T-cell (primary cell): ENCODE measurements around the gene FAM193B. TPM values are rescaled to one million over a fixed set of nuclear protein-coding genes. Genes with fewer than 3 reads are reported as not detected.

ENCODE experiments used
- ATAC-seq, 4 experiments: fragments of 200-7000 bp in 3 of 4; fragments of 150-1000 bp in 1 of 4; cut with Tn5 transposase; replicated peaks in 1 of 4; 1 replicate in 3 of 4; 2 replicates in 1 of 4; pipeline ENCODE4 v1.10.0; 2021; ENCODE audit warnings: moderate library complexity in 3 of 4, mild to moderate bottlenecking in 2 of 4, moderate number of reproducible peaks in 1 of 4
- CTCF ChIA-PET, 2 donors: fragments of 300-600 bp; sonication (Branson Sonifier 250); formaldehyde crosslinking; loops; one replicate each; lab custom pipeline; 2022; ENCODE audit warnings: antibody characterized with exemption in 2 of 2; lab: Charles Lee
- POLR2A ChIA-PET, 2 donors: fragments of 300-600 bp; sonication (Branson Sonifier 250); formaldehyde crosslinking; loops; one replicate each; lab custom pipeline; 2022; ENCODE audit warnings: antibody characterized with exemption in 2 of 2; lab: Charles Lee
- DNase-seq, 35 experiments: peaks; one replicate each; pipeline versions ENCODE4 v3.0.0 to v3.0.0-alpha.2; 2013 to 2023
- H3K27ac ChIP-seq: one replicate; pipeline ENCODE4 v1.5.1; 2013; ENCODE audit warnings: low read length
- H3K27me3 ChIP-seq, 2 experiments: replicated peaks in 1 of 2; 1 replicate in 1 of 2; 2 replicates in 1 of 2; pipeline versions ENCODE4 v1.6.1 to v1.7.0; 2013; ENCODE audit warnings: low read length in 1 of 2, mixed read lengths in 1 of 2; ENCODE audit not compliant: control insufficient read depth in 2 of 2, insufficient read depth in 2 of 2; ENCODE audit errors: extremely low read depth in 1 of 2
- H3K36me3 ChIP-seq, 2 donors: 1 replicate in 1 of 2; 2 replicates in 1 of 2; pipeline versions ENCODE4 v1.6.1 to v1.7.0; 2013; ENCODE audit warnings: low read length in 1 of 2; ENCODE audit not compliant: control insufficient read depth in 2 of 2, insufficient read depth in 1 of 2; ENCODE audit errors: extremely low read depth in 1 of 2
- H3K4me1 ChIP-seq, 2 experiments: 1 replicate in 1 of 2; 2 replicates in 1 of 2; pipeline versions ENCODE4 v1.6.1 to v1.7.0; 2013; ENCODE audit warnings: low read length in 2 of 2, mixed read lengths in 1 of 2; ENCODE audit not compliant: insufficient read depth in 2 of 2, control insufficient read depth in 1 of 2; ENCODE audit errors: extremely low read depth in 1 of 2
- H3K4me3 ChIP-seq, 2 donors: 1 replicate in 1 of 2; 2 replicates in 1 of 2; pipeline versions ENCODE4 v1.5.1 to v1.7.0; 2013; ENCODE audit warnings: mild to moderate bottlenecking in 2 of 2, low read length in 1 of 2, moderate library complexity in 1 of 2; ENCODE audit not compliant: control insufficient read depth in 1 of 2; ENCODE audit errors: extremely low read depth in 1 of 2
- H3K9me3 ChIP-seq: 2 replicates; pipeline ENCODE4 v1.7.0; 2013
- H3K27ac Mint-ChIP-seq, 2 donors: one replicate each; pipeline ENCODE4 v1.8.0; 2020 to 2021; ENCODE audit warnings: mild to moderate bottlenecking in 2 of 2, mixed read lengths in 2 of 2
- H3K27me3 Mint-ChIP-seq, 2 donors: one replicate each; pipeline ENCODE4 v1.8.0; 2021 to 2022; ENCODE audit warnings: mixed read lengths in 2 of 2
- H3K36me3 Mint-ChIP-seq: one replicate; pipeline ENCODE4 v1.8.0; 2021; ENCODE audit warnings: mixed read lengths
- H3K4me1 Mint-ChIP-seq, 3 donors: one replicate each; pipeline ENCODE4 v1.8.0; 2020 to 2022; ENCODE audit warnings: mixed read lengths in 3 of 3, mild to moderate bottlenecking in 1 of 3
- H3K4me3 Mint-ChIP-seq, 3 donors: one replicate each; pipeline ENCODE4 v1.8.0; 2020 to 2022; ENCODE audit warnings: mild to moderate bottlenecking in 3 of 3, mixed read lengths in 3 of 3, moderate library complexity in 3 of 3
- H3K9me3 Mint-ChIP-seq, 3 donors: one replicate each; pipeline ENCODE4 v1.8.0; 2020 to 2022; ENCODE audit warnings: mixed read lengths in 3 of 3
- WGBS: methylation state at CpG from one replicate; pipeline ENCODE4 v1.1.5; 2013; ENCODE audit warnings: missing lambda C conversion rate; ENCODE audit not compliant: insufficient coverage; 5-methylcytosine and 5-hydroxymethylcytosine counted together
- total RNA-seq, 35 experiments: library from RNA in 6 of 35; stranded (reverse) in 6 of 35; fragments of 120-200 nt in 1 of 35; gene quantifications; one replicate each; pipeline versions ENCODE4 v1.2.1 to v1.2.4 and lab custom pipeline; 2013 to 2026

The FAM193B gene
- total RNA-seq, 5 donors from 2014 or later (not counting 1 experiment from before 2014, with no cell fraction given) = 162 to 233 (median 217) TPM

DNA sequence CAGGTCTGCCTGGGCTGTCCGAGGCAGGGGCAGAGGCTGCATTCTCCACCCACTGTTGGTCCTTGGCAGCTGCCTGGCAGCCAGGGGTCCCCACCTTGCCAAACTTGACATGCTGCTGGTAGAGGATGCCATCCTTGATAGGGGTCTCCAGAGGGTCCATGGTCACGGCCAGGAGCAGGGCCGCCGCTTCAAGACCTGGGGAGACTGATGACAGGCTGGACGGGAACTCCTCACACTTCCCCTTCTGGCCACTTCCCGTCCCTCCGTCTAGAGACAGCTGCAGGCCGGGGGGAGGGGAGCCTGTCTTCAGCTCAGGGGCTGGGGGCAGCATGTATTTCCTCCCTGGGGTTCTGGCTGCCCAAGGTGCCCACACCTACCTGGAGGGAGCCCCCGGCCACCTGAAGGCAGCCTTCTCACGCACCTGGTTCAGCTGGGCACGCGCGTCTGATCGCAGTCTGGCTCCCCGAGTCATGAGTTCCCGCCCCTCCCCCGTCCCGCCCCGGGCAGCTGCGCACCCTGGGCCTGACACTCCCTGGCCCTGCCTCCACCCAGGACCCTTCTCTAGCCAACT, 44.9 kb downstream of the FAM193B start, which contains the start of gene DOK3:
DOK3 (minus strand) TSS at position 446 of the 571 bp plus-strand sequence; CDS start at position 160, 286 bp downstream.
- peaks cover 25% of the 10 kb centered on the region for H3K36me3 Mint-ChIP-seq
- H3K36me3 ChIP-seq = peaks cover 17 to 43% of the 10 kb centered on the region in 2 donors
- ChIA-PET POLR2A (no interaction called here), CTCF (interaction anchor here in 1 of 2 donors (0.6 kb wide), 1 partner anchor 417 kb away, joined by 5 read pairs; no protein-coding TSS in a partner anchor)
- peaks cover 2 to 21% of the 10 kb centered on the region in 2 experiments for H3K4me1 ChIP-seq
- no peak within 1 kb of the TSS for H3K4me3 ChIP-seq
- H3K27me3 Mint-ChIP-seq = no peaks in the 10 kb centered on the region
- H3K4me1 Mint-ChIP-seq = peaks cover 0 to 16% (median 14%) of the 10 kb centered on the region in 3 donors
- H3K9me3 Mint-ChIP-seq = no peaks in the 10 kb centered on the region
- peak within 1 kb of the TSS in 2 of 3 donors; percentile 24 to 31 for H3K4me3 Mint-ChIP-seq
- H3K27ac Mint-ChIP-seq = peak within 1 kb of the TSS in 1 of 2 donors; percentile 65
- 36% methylated on average over 20 of the region's 20 CpGs for WGBS
- H3K27me3 ChIP-seq = no peaks in the 10 kb centered on the region
- no peak for DNase-seq
- no peak for ATAC-seq
- H3K27ac ChIP-seq = no peak within 1 kb of the TSS
- H3K9me3 ChIP-seq = no peaks in the 10 kb centered on the region

DNA sequence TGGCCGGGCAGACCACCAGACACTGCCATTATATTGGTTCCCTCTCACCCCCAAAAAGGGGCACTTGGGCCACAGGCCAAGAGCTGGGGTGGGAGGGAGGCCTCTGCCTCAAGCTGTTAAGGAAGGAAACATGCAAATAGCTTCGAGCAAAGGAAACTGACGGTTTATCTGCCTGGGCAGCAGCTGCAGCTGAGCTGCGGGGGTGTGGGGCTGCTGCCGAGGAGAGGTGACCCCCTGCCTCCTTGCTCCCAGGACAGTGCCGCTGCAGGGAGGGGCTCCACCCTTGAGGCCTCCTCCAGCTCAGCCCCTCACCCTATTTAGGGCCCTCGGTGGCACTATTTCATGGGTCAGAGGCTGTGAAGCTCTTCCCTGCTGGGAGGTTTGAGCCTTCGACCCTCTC, 45.5 kb downstream of the FAM193B start:
- peak overlapping the region in 1 of 3 donors; percentile 31 for H3K4me3 Mint-ChIP-seq
- Histone ChIP-seq H3K27me3 (no peaks in the 10 kb centered on the region), H3K36me3 (peaks cover 17 to 36% of the 10 kb centered on the region in 2 donors), H3K4me1 (peaks cover 2 to 17% of the 10 kb centered on the region in 2 experiments), H3K4me3 (no peak overlapping the region), H3K27ac (no peak overlapping the region), H3K9me3 (no peaks in the 10 kb centered on the region)
- ChIA-PET CTCF (no interaction called here), POLR2A (no interaction called here)
- H3K36me3 Mint-ChIP-seq = peaks cover 19% of the 10 kb centered on the region
- H3K27me3 Mint-ChIP-seq = no peaks in the 10 kb centered on the region
- peaks cover 0 to 16% (median 14%) of the 10 kb centered on the region in 3 donors for H3K4me1 Mint-ChIP-seq
- no peak for ATAC-seq
- WGBS = 36% methylated on average over 5 of the region's 8 CpGs
- no peaks in the 10 kb centered on the region for H3K9me3 Mint-ChIP-seq
- H3K27ac Mint-ChIP-seq = no peak overlapping the region
- DNase-seq = no peak

DNA sequence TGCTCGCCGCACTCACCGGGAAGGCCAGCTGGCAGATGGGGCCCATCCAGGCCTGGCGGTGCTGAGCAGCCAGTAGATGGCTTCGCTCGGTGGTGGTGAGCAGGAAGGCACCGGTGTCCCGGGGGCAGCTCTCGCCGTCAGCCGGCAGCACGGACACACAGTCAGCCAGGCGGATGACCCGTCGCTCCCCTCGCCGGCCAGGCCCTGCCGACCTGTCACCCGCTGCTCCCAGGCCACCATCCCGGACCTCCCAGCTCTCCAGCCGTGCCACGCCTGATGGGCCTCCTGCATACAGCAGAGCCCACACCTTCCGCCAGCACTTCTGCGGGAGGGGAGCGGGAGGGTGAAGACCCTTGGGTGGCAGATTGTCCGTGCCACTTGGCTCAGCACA, 46.1 kb downstream of the FAM193B start:
- no peak overlapping the region for H3K27ac Mint-ChIP-seq
- 82% methylated on average over 25 of the region's 26 CpGs for WGBS
- H3K9me3 Mint-ChIP-seq = no peaks in the 10 kb centered on the region
- H3K4me3 Mint-ChIP-seq = peak overlapping the region in 1 of 3 donors; percentile 15
- POLR2A ChIA-PET = no interaction called here
- CTCF ChIA-PET = no interaction called here
- H3K9me3 ChIP-seq = no peaks in the 10 kb centered on the region
- H3K27me3 ChIP-seq = no peaks in the 10 kb centered on the region
- no peak overlapping the region for H3K27ac ChIP-seq
- H3K27me3 Mint-ChIP-seq = no peaks in the 10 kb centered on the region
- H3K4me1 ChIP-seq = peaks cover 2 to 17% of the 10 kb centered on the region in 2 experiments
- no peak overlapping the region for H3K4me3 ChIP-seq
- no peak for DNase-seq
- H3K4me1 Mint-ChIP-seq = peaks cover 0 to 16% (median 14%) of the 10 kb centered on the region in 3 donors
- no peak for ATAC-seq
- H3K36me3 ChIP-seq = peaks cover 12 to 30% of the 10 kb centered on the region in 2 donors
- H3K36me3 Mint-ChIP-seq = peaks cover 13% of the 10 kb centered on the region

DNA sequence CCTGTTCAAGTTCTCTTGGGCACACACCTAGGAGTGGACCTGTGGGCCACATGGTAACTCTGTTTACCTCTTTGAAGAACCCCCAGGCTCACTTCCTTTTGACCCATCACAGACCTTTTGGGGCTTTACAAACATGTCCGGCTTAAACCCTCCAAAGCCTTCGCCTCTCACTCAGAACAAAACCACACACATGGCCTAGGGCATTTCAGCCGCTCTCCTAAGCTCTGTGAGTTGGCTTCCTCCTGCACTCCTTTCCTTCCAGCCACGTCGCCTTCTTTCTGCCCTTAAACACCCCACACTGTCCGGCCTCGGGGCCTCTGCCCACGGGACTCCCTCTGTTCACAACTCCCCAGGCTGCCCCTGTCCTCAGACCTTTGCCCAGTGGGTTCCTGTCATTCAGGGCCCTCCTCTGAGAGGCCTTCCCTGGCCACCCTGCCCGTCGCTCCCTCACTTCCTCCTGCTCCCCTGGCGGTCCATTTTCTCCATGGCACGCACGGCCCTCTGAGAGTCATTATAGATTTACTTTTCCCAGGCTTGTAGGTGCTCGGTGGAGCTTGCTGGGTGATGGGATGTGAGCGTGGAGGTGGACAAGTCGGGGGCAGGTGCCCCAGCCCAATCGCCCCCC, 46.7 kb downstream of the FAM193B start:
- peaks cover 2 to 17% of the 10 kb centered on the region in 2 experiments for H3K4me1 ChIP-seq
- CTCF ChIA-PET = no interaction called here
- peaks cover 9% of the 10 kb centered on the region for H3K36me3 Mint-ChIP-seq
- H3K27ac ChIP-seq = no peak overlapping the region
- H3K4me3 ChIP-seq = no peak overlapping the region
- H3K27me3 ChIP-seq = no peaks in the 10 kb centered on the region
- peak overlapping the region in 1 of 3 donors; percentile 15 for H3K4me3 Mint-ChIP-seq
- no peaks in the 10 kb centered on the region for H3K9me3 ChIP-seq
- H3K36me3 ChIP-seq = peaks cover 7 to 25% of the 10 kb centered on the region in 2 donors
- 85% methylated on average over 10 of the region's 17 CpGs for WGBS
- H3K4me1 Mint-ChIP-seq = peaks cover 0 to 16% (median 14%) of the 10 kb centered on the region in 3 donors
- no peaks in the 10 kb centered on the region for H3K27me3 Mint-ChIP-seq
- H3K27ac Mint-ChIP-seq = no peak overlapping the region
- ATAC-seq = no peak
- no peaks in the 10 kb centered on the region for H3K9me3 Mint-ChIP-seq
- no peak for DNase-seq
- POLR2A ChIA-PET = no interaction called here

DNA sequence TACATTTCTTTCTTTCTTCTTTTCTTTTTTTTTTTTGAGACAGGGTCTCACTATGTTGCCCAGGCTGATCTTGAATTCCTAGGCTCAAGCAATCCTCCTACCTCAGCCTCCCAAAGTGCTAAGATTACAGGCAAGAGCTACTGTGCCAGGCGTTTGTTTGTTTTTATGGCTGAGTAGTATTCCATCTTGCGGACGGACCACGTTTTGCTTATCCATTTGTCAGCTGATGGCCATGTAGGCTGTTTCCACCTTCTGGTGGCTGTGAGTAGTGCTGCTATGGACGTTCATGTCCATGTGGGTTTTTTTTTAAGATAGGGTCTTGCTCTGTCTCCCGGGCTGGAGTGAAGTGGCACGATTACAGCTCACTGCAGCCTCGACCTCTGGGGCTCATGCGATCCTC, 47.2 kb downstream of the FAM193B start:
- ATAC-seq = no peak
- ChIA-PET POLR2A (no interaction called here), CTCF (interaction anchor here in 1 of 2 donors (0.7 kb wide), 1 partner anchor 191 kb away, joined by 5 read pairs; no protein-coding TSS in a partner anchor)
- 95% methylated on average over 7 of the region's 9 CpGs for WGBS
- peaks cover 2 to 17% of the 10 kb centered on the region in 2 experiments for H3K4me1 ChIP-seq
- Mint-ChIP-seq H3K27ac (no peak overlapping the region), H3K4me3 (no peak overlapping the region), H3K27me3 (no peaks in the 10 kb centered on the region), H3K4me1 (peaks cover 0 to 16% (median 15%) of the 10 kb centered on the region in 3 donors), H3K9me3 (no peaks in the 10 kb centered on the region), H3K36me3 (peaks cover 9% of the 10 kb centered on the region)
- no peak overlapping the region for H3K27ac ChIP-seq
- H3K4me3 ChIP-seq = no peak overlapping the region
- no peaks in the 10 kb centered on the region for H3K9me3 ChIP-seq
- no peaks in the 10 kb centered on the region for H3K27me3 ChIP-seq
- H3K36me3 ChIP-seq = peaks cover 7 to 20% of the 10 kb centered on the region in 2 donors
- no peak for DNase-seq

DNA sequence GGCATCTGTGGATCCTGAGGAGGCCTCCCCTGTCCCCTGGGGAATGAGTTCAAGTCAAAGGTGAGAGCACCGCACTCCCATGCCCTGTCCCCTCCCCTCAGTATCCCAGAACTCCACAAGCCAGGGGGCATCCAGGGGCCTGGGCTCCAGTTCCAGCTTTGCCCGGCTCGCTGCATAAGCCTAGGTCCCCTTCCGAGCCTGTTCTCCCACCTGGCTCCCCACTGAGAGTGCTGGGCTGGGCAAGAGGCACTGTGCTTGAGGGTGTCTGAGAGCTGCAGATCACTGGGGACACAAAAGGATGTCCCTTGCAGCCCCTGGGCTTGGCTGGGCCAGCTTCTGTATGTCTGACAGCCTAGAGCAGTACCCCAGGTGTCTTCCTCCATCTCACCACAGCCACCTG, 49.3 kb downstream of the FAM193B start:
- Histone ChIP-seq H3K27ac (no peak overlapping the region), H3K9me3 (no peaks in the 10 kb centered on the region), H3K4me3 (no peak overlapping the region), H3K27me3 (no peaks in the 10 kb centered on the region), H3K4me1 (peaks cover 2 to 21% of the 10 kb centered on the region in 2 experiments), H3K36me3 (no peaks in the 10 kb centered on the region)
- Mint-ChIP-seq H3K9me3 (no peaks in the 10 kb centered on the region), H3K4me1 (peaks cover 2 to 20% (median 15%) of the 10 kb centered on the region in 3 donors), H3K36me3 (no peaks in the 10 kb centered on the region), H3K27ac (no peak overlapping the region), H3K27me3 (no peaks in the 10 kb centered on the region), H3K4me3 (no peak overlapping the region)
- 87% methylated on average over 3 of the region's 4 CpGs for WGBS
- ChIA-PET CTCF (no interaction called here), POLR2A (no interaction called here)
- DNase-seq (no peak), ATAC-seq (no peak)
